ENCODE results near the gene SNTB2.
A peak's percentile ranks its signal among the peaks of the same experiment; 100 is the strongest.
"Not testable (repeated sequence)": the region's sequence is repeated elsewhere in the genome, so short reads cannot be mapped to it uniquely, and the experiment has no call there.

SNTB2 gene

GRCh38 chr16:69186642-69187445, at the start of gene SNTB2:
Gene SNTB2 (plus strand): TSS chr16:69187164. CDS start chr16:69187167, 3 bp downstream.
- peak; percentile 81 for DNase-seq (ENCODE audit: low read depth)

GRCh38 chr16:69138608-69139007, 48.4 kb upstream of the SNTB2 start:
- no peak for DNase-seq (ENCODE audit: low read depth)

- not testable (repeated sequence) for DNase-seq (ENCODE audit: low read depth)
Observed at GRCh38 chr16:69139464-69139863, 47.5 kb upstream of the SNTB2 start.

GRCh38 chr16:69141014-69141413, 46.0 kb upstream of the SNTB2 start:
- no peak for DNase-seq (ENCODE audit: low read depth)

- DNase-seq (ENCODE audit: low read depth): no peak
Observed at GRCh38 chr16:69141936-69142335, 45.0 kb upstream of the SNTB2 start.

- DNase-seq (ENCODE audit: low read depth): peak; percentile 4
Observed at GRCh38 chr16:69143116-69143515, 43.8 kb upstream of the SNTB2 start.

- DNase-seq (ENCODE audit: low read depth): peak; percentile 92
Observed at GRCh38 chr16:69145658-69146057, 41.3 kb upstream of the SNTB2 start.

- not testable (repeated sequence) for DNase-seq (ENCODE audit: low read depth)
Observed at GRCh38 chr16:69149621-69150020, 37.3 kb upstream of the SNTB2 start.

- DNase-seq (ENCODE audit: low read depth): peak; percentile 75
Observed at GRCh38 chr16:69150146-69150865, 36.7 kb upstream of the SNTB2 start.

- no peak for DNase-seq (ENCODE audit: low read depth)
Observed at GRCh38 chr16:69157196-69157595, 29.8 kb upstream of the SNTB2 start.

GRCh38 chr16:69160192-69160591, 26.8 kb upstream of the SNTB2 start:
- DNase-seq (ENCODE audit: low read depth): no peak

- DNase-seq (ENCODE audit: low read depth): no peak
Observed at GRCh38 chr16:69165584-69165983, 21.4 kb upstream of the SNTB2 start.

- DNase-seq (ENCODE audit: low read depth): no peak
Observed at GRCh38 chr16:69166221-69166833, 20.6 kb upstream of the SNTB2 start.

GRCh38 chr16:69166946-69167930, 19.7 kb upstream of the SNTB2 start:
- DNase-seq (ENCODE audit: low read depth): no peak

- DNase-seq (ENCODE audit: low read depth): no peak
Observed at GRCh38 chr16:69169051-69169450, 17.9 kb upstream of the SNTB2 start.

GRCh38 chr16:69169607-69170352, 17.2 kb upstream of the SNTB2 start:
- no peak for DNase-seq (ENCODE audit: low read depth)

- DNase-seq (ENCODE audit: low read depth): peak; percentile 88
Observed at GRCh38 chr16:69171325-69172084, 15.5 kb upstream of the SNTB2 start.

GRCh38 chr16:69176033-69176800, 10.7 kb upstream of the SNTB2 start:
- peak; percentile 81 for DNase-seq (ENCODE audit: low read depth)

- DNase-seq (ENCODE audit: low read depth): peak; percentile 88
Observed at GRCh38 chr16:69179328-69180010, 7.5 kb upstream of the SNTB2 start.

All from amniotic epithelial cell (primary cell).